ENCODE results near the gene DYRK3.

GRCh38 chr1:206672844-206673758 is 37.8 kb downstream of the DYRK3 start:
- TF ChIP-seq, protein P1, sequence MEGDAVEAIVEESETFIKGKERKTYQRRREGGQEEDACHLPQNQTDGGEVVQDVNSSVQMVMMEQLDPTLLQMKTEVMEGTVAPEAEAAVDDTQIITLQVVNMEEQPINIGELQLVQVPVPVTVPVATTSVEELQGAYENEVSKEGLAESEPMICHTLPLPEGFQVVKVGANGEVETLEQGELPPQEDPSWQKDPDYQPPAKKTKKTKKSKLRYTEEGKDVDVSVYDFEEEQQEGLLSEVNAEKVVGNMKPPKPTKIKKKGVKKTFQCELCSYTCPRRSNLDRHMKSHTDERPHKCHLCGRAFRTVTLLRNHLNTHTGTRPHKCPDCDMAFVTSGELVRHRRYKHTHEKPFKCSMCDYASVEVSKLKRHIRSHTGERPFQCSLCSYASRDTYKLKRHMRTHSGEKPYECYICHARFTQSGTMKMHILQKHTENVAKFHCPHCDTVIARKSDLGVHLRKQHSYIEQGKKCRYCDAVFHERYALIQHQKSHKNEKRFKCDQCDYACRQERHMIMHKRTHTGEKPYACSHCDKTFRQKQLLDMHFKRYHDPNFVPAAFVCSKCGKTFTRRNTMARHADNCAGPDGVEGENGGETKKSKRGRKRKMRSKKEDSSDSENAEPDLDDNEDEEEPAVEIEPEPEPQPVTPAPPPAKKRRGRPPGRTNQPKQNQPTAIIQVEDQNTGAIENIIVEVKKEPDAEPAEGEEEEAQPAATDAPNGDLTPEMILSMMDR (IDR thresholded peaks at IDR 0.05), result no peak
- no peak for TF ChIP-seq POLR2A (IDR thresholded peaks at IDR 0.05)
